HL-60 (cell line): ENCODE measurements around the gene HRC.

Experiments used
- POLR2AphosphoS5 ChIP-seq: IDR thresholded peaks from 2 replicates; pipeline ENCODE4 v1.6.1; 2012; ENCODE audit warnings: low read depth
- SPI1 ChIP-seq: IDR thresholded peaks from 2 replicates; pipeline ENCODE4 v1.6.1; 2012; ENCODE audit warnings: low read depth, mild to moderate bottlenecking, borderline replicate concordance
- TF ChIP-seq, protein P1 (sequence below): IDR thresholded peaks from one replicate; pipeline ENCODE4 v1.5.1; 2011; ENCODE audit warnings: low read length, control low read depth, inconsistent platforms; ENCODE audit not compliant: insufficient read depth
- TF ChIP-seq, protein P2 (sequence below): IDR thresholded peaks from 2 replicates; pipeline ENCODE4 v1.6.1; 2012; ENCODE audit warnings: low read depth; ENCODE audit not compliant: insufficient replicate concordance

DNA sequence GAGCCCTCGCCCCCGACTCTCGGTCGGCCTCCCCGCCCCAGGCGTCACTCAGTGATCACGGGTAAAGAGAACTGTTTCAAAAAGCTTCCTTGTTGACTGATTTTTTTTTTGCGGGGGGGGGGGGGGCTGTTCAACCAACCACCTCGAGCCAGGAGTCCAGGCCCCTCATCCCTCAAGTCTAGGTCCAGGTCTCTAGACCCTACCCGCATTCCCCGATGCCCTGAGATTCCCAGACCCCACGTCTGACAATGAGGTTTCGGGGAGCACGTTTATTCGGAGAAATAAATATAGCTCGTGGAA lies 4.3 kb downstream of the HRC start:
- TF ChIP-seq, protein P1, sequence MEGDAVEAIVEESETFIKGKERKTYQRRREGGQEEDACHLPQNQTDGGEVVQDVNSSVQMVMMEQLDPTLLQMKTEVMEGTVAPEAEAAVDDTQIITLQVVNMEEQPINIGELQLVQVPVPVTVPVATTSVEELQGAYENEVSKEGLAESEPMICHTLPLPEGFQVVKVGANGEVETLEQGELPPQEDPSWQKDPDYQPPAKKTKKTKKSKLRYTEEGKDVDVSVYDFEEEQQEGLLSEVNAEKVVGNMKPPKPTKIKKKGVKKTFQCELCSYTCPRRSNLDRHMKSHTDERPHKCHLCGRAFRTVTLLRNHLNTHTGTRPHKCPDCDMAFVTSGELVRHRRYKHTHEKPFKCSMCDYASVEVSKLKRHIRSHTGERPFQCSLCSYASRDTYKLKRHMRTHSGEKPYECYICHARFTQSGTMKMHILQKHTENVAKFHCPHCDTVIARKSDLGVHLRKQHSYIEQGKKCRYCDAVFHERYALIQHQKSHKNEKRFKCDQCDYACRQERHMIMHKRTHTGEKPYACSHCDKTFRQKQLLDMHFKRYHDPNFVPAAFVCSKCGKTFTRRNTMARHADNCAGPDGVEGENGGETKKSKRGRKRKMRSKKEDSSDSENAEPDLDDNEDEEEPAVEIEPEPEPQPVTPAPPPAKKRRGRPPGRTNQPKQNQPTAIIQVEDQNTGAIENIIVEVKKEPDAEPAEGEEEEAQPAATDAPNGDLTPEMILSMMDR: no peak
- TF ChIP-seq POLR2AphosphoS5: no peak
- TF ChIP-seq, protein P2, sequence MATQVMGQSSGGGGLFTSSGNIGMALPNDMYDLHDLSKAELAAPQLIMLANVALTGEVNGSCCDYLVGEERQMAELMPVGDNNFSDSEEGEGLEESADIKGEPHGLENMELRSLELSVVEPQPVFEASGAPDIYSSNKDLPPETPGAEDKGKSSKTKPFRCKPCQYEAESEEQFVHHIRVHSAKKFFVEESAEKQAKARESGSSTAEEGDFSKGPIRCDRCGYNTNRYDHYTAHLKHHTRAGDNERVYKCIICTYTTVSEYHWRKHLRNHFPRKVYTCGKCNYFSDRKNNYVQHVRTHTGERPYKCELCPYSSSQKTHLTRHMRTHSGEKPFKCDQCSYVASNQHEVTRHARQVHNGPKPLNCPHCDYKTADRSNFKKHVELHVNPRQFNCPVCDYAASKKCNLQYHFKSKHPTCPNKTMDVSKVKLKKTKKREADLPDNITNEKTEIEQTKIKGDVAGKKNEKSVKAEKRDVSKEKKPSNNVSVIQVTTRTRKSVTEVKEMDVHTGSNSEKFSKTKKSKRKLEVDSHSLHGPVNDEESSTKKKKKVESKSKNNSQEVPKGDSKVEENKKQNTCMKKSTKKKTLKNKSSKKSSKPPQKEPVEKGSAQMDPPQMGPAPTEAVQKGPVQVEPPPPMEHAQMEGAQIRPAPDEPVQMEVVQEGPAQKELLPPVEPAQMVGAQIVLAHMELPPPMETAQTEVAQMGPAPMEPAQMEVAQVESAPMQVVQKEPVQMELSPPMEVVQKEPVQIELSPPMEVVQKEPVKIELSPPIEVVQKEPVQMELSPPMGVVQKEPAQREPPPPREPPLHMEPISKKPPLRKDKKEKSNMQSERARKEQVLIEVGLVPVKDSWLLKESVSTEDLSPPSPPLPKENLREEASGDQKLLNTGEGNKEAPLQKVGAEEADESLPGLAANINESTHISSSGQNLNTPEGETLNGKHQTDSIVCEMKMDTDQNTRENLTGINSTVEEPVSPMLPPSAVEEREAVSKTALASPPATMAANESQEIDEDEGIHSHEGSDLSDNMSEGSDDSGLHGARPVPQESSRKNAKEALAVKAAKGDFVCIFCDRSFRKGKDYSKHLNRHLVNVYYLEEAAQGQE: no peak
- TF ChIP-seq SPI1: no peak
